ENCODE results near the gene GSDMA.

The GSDMA gene

GRCh38 chr17:39925282-39926134, 37.3 kb upstream of the GSDMA start:
- Histone ChIP-seq H3K36me3 (ENCODE audit: control insufficient read depth in 2 of 2, insufficient read depth in 1 of 2, low read length in 2 of 2) (peaks cover 14 to 38% of the 10 kb centered on the region in 2 experiments; a peak in 2 of 3 replicates), H3K4me1 (ENCODE audit: control insufficient read depth, insufficient read depth, low read length) (peaks cover 18% of the 10 kb centered on the region), H3K4me3 (ENCODE audit: low read depth, low read length) (no peak overlapping the region), H3K9me3 (ENCODE audit: control insufficient read depth, insufficient read depth, low read depth, low read length) (no peaks in the 10 kb centered on the region), H3K27ac (ENCODE audit: extremely low read depth, low read depth, low read length) (no peak overlapping the region; the same call in 1 of the 2 replicates)
- CTCF ChIA-PET, result interaction anchor here (0.6 to 1.6 kb wide), 5 partner anchors 14 to 303 kb away, joined by 3 to 8 read pairs (median 4); no protein-coding TSS in a partner anchor
- TF ChIP-seq, protein P1, sequence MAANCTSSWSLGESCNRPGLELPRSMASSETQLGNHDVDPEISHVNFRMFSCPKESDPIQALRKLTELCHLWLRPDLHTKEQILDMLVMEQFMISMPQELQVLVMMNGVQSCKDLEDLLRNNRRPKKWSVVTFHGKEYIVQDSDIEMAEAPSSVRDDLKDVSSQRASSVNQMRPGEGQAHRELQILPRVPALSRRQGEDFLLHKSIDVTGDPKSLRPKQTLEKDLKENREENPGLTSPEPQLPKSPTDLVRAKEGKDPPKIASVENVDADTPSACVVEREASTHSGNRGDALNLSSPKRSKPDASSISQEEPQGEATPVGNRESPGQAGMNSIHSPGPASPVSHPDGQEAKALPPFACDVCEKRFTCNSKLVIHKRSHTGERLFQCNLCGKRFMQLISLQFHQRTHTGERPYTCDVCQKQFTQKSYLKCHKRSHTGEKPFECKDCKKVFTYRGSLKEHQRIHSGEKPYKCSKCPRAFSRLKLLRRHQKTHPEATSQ (tag by site-specific recombination; IDR thresholded peaks at IDR 0.05), result no peak
- no peak for TF ChIP-seq ZNF623 (tag by site-specific recombination; IDR thresholded peaks at IDR 0.05)
- no peak for TF ChIP-seq ZNF76 (tag by site-specific recombination; IDR thresholded peaks at IDR 0.05; ENCODE audit: borderline replicate concordance, low read depth)
- no peak for TF ChIP-seq ZNF580 (tag by site-specific recombination; IDR thresholded peaks at IDR 0.05)
- no peak for TF ChIP-seq KLF8 (tag by site-specific recombination; IDR thresholded peaks at IDR 0.05)
- no peak for TF ChIP-seq ZBTB20 (tag by site-specific recombination; IDR thresholded peaks at IDR 0.05)
- no peak for TF ChIP-seq ZNF544 (tag by site-specific recombination; IDR thresholded peaks at IDR 0.05)
- TF ChIP-seq KLF17 (tag by site-specific recombination; IDR thresholded peaks at IDR 0.05), result no peak
- TF ChIP-seq ZNF785 (tag by site-specific recombination; IDR thresholded peaks at IDR 0.05), result no peak
- no peak for TF ChIP-seq REPIN1 (tag by site-specific recombination; IDR thresholded peaks at IDR 0.05; ENCODE audit: low read depth)
- no peak for TF ChIP-seq ZSCAN16 (tag by site-specific recombination; IDR thresholded peaks at IDR 0.05)
- no peak for TF ChIP-seq ZFP3 (tag by site-specific recombination; IDR thresholded peaks at IDR 0.05; ENCODE audit: low read depth)
- no peak for TF ChIP-seq PRDM6 (tag by site-specific recombination; IDR thresholded peaks at IDR 0.05)
- POLR2A ChIA-PET, result interaction anchor here (0.5 to 2.2 kb wide), 4 partner anchors 29 to 186 kb away, joined by 4 to 14 read pairs (median 8); partner anchors contain the start of gene PSMD3

GRCh38 chr17:39926135-39926587, 36.6 kb upstream of the GSDMA start:
- Histone ChIP-seq H3K9me3 (ENCODE audit: control insufficient read depth, insufficient read depth, low read depth, low read length) (no peaks in the 10 kb centered on the region), H3K27ac (ENCODE audit: extremely low read depth, low read depth, low read length) (no peak overlapping the region; the same call in 1 of the 2 replicates), H3K4me3 (ENCODE audit: low read depth, low read length) (peak overlapping the region; percentile 92), H3K4me1 (ENCODE audit: control insufficient read depth, insufficient read depth, low read length) (peaks cover 18% of the 10 kb centered on the region), H3K36me3 (ENCODE audit: control insufficient read depth in 2 of 2, insufficient read depth in 1 of 2, low read length in 2 of 2) (peaks cover 14 to 31% of the 10 kb centered on the region in 2 experiments; a peak in 2 of 3 replicates)
- TF ChIP-seq ZNF335 (tag by site-specific recombination; conservative IDR thresholded peaks at IDR 0.05) (peak; percentile 64), ZNF629 (tag by site-specific recombination; IDR thresholded peaks at IDR 0.05) (no peak)
- ChIA-PET CTCF (interaction anchor here (0.6 to 1.6 kb wide), 6 partner anchors 11 to 867 kb away, joined by 3 to 8 read pairs (median 5); no protein-coding TSS in a partner anchor), POLR2A (interaction anchor here (0.6 to 2.2 kb wide), 6 partner anchors 28 to 226 kb away, joined by 3 to 14 read pairs (median 4); partner anchors contain the start of genes ERBB2 and PSMD3)
